AG09309 (cell line): ENCODE measurements around the gene CD81.

Experiments
- DNase-seq: peaks from one replicate; pipeline ENCODE4 v3.0.0-alpha.2; 2010; ENCODE audit warnings: low read depth
- H3K4me3 ChIP-seq: 2 replicates; pipeline ENCODE4 v1.5.1; 2011; ENCODE audit warnings: mild to moderate bottlenecking, low read depth, low read length, moderate library complexity; ENCODE audit not compliant: control insufficient read depth
- TF ChIP-seq, protein P1 (sequence below): IDR thresholded peaks from 2 replicates; pipeline ENCODE4 v1.5.1; 2011; ENCODE audit warnings: mild to moderate bottlenecking, low read depth, low read length, inconsistent platforms; ENCODE audit not compliant: insufficient read depth, control insufficient read depth; ENCODE audit errors: missing control alignments

The CD81 gene

DNA sequence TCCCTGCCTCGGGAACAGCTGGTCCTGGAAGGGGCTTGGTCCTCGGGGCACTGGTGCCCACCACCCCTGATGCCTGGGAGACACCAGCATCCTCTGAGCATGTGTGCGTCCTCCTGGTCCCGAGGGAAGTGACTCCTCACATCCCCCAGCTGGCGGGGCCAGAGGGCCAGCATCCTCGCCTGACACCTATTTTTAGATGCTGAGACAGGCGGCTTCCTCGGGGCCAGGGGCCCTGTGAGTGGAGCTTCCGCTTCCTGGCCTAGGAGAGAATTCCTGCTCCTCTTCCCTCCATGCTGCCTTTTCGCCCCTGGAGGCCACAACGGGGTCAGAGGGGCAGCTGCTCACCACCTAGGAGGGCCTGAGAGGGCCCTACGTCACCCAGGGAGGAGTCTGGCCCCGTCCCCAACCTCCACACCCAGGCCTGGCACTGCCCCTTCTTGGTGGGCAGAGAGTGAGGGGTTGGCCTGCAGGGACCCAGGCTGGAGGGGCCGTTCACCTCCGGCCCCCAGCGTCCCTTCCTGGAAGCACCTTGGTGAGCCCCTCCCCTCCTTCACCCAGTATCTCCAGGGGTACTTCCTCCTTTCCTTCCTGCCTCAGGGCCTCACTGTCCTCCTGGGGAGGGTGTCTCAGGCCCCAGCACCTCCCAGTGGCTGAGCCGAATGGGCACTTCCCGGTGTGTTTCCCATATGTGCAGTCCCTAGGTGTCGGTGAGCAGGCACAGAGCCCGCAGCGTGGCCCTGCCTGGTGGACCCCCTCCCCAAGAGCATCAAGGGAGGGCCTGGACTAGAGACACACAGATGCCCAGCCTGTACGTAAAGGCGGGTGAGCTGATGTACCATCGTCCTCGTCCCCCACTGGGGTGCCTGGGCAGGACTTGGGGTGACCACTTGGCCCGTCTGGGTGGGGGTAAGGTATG is 6.1 kb downstream of the CD81 start:
- no peak overlapping the region for H3K4me3 ChIP-seq
- TF ChIP-seq, protein P1, sequence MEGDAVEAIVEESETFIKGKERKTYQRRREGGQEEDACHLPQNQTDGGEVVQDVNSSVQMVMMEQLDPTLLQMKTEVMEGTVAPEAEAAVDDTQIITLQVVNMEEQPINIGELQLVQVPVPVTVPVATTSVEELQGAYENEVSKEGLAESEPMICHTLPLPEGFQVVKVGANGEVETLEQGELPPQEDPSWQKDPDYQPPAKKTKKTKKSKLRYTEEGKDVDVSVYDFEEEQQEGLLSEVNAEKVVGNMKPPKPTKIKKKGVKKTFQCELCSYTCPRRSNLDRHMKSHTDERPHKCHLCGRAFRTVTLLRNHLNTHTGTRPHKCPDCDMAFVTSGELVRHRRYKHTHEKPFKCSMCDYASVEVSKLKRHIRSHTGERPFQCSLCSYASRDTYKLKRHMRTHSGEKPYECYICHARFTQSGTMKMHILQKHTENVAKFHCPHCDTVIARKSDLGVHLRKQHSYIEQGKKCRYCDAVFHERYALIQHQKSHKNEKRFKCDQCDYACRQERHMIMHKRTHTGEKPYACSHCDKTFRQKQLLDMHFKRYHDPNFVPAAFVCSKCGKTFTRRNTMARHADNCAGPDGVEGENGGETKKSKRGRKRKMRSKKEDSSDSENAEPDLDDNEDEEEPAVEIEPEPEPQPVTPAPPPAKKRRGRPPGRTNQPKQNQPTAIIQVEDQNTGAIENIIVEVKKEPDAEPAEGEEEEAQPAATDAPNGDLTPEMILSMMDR = no peak
- no peak for DNase-seq

DNA sequence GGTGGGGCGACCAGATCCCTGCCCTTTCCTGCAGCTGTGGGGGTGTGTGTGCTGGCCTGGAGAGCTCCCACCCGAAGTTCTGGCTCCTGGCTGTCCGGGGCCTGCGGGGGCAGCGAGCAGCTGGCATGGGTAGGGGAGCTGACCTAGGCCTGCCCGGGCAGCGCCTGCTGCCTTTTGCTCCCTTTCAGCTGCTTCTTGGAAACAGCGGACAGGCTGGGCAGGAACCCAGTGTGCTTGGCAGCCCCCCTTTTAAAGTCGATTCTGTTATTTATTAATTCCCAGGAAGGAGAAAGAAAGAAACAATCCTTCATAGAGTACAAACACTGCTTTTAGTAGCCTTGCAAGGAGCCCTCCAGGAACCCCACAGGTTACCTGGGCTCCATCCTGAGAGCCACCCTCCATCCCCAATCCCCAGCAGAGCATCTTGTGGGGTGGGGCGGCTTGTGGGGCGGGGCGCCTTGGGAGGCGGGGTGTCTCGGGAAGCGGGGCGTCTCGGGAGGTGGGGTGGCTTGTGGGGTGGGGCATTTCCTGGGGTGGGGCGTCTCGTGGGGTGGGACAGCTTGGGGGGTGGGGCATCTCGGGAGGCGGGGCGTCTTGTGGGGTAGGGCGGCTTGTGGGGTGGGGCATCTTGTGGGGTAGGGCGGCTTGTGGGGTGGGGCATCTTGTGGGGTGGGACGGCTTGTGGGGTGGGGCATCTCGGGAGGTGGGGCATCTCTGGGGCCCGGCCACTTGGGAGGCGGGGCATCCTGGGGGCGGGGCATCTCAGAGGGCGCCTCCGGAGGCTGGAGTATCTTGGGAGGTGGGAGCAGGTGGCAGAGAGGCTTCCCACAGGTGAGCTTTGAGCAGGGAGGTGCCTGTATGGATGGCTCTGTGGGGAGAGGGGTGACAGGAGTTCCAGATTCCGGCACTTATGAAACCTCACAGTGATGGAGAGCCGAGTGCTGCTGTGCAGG is 7.0 kb downstream of the CD81 start:
- DNase-seq = no peak
- H3K4me3 ChIP-seq = no peak overlapping the region
- TF ChIP-seq, protein P1 = no peak

GRCh38 chr11:2385156-2386151 is 8.3 kb downstream of the CD81 start:
- no peak overlapping the region for H3K4me3 ChIP-seq
- no peak for DNase-seq
- TF ChIP-seq, protein P1 = no peak

DNA sequence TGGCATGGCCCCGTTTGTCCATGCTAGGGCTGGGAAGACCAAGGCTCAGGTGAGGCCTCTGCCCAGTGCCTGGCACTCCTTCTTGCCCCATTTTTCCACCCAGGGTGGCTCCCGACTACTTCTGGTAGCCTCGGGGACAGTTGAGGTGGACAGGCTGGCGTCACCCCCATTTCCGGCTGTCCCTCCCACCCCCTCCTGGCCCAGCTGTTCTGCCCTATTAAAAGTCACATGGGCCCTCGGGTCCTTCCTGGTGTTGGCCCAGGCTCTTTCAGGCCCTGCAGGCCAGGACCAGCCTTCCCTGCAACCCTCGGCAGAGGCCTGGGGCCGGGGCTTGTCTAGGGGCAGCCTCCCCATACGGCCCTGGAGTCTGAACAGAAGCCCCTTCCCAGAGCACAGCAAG is 9.5 kb downstream of the CD81 start:
- TF ChIP-seq, protein P1 = no peak
- H3K4me3 ChIP-seq = no peak overlapping the region

DNA sequence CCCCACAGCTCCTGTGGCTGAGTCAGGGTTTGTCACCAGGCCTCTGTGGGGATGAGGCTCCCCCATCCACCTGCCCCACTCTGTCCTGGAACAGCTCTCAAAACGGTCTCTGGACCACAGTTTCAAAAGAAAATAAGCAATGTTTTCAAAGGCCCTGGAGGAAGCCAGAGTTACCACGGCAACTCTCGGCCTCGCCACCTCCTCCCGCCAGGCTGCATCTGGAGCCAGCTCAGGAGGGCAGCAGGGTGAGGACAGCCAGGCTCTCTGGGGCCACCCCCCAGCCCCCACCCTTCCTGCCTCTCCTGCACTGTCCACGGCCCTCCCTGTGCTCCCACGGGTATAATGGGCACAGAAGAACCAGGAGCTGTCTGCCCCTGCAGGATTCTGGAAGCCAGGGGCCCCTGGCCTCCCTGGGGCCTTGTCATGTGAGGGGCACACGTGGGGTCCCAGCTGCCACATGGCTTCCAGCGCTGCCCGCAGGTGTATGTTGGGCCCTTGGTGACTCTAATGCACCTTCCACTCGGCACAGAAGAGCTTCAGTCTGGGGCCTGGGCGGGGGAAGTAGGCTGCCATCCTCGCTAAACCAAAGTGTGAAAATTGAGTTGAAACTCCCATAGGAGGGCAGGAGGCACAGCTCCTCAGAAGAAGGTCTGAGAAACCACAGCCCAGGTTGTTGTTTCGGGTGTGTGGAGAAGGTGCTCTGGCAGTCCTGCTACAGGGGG is 10.3 kb downstream of the CD81 start:
- TF ChIP-seq, protein P1 = no peak
- no peak overlapping the region for H3K4me3 ChIP-seq
- no peak for DNase-seq

More for the DNA sequence above, 9.5 kb downstream of the CD81 start:
- no peak for DNase-seq
